KOPT-K1 (cell line): ENCODE data around the gene PBXIP1.
"Not testable (repeated sequence)": the region's sequence is repeated elsewhere in the genome, so short reads cannot be mapped to it uniquely, and the experiment has no call there.

Source experiments
- H3K27ac ChIP-seq: fragments of 200-600 bp; sonication (generic); 2 replicates; pipeline ENCODE4 v1.5.1; 2016; ENCODE audit warnings: antibody characterized with exemption, mild to moderate bottlenecking, low read depth, low read length; ENCODE audit not compliant: poor library complexity, severe bottlenecking
- H3K36me3 ChIP-seq: fragments of 200-600 bp; sonication (generic); 2 replicates; pipeline ENCODE4 v1.5.1; 2017; ENCODE audit warnings: antibody characterized with exemption, mild to moderate bottlenecking, low read length, moderate library complexity; ENCODE audit not compliant: insufficient read depth
- H3K9me3 ChIP-seq: fragments of 200-600 bp; sonication (generic); 2 replicates; pipeline ENCODE4 v1.5.1; 2017; ENCODE audit warnings: antibody characterized with exemption, low read length, mild to moderate bottlenecking; ENCODE audit not compliant: insufficient read depth, poor library complexity, severe bottlenecking

The PBXIP1 gene

DNA sequence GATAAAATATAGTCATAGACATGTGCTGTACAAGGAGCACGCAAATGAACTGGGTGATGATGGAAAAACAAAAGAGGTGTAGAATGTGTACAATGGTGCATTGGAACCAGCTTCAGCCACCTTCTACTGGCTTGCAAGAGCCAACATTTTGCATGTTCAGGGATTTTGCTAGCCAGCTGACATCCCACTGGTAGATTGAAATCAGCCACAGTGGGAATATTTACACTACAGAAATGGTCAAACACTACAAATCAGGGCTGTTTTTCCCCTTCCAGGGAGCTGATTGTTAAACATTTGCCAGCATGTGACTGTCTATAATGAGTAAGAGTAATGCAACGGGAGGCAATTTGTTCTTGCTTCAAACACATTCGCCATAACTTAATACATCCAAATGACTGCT lies 42.6 kb downstream of the PBXIP1 start:
- Histone ChIP-seq H3K36me3 (no peaks in the 10 kb centered on the region), H3K27ac (no peak overlapping the region), H3K9me3 (peaks cover 7% of the 10 kb centered on the region)

DNA sequence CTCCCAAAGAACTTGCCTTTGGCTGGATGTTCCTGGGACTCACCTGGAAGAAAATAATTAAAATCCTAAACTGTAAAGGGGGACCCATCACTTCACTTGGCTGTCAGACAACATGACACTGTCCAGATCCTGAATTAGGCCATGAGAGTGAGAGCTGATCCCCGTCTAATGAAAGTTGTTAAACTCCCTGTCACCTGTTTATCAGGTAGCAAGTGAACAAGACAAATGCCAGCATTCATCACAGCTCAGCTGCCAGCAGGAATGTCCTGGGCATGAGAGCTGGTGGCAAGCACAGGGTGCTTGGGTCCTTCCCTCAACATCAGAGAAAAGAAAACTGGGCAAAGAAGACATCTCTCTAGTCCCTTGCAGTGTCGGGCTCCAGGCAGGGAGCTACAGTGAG lies 43.1 kb downstream of the PBXIP1 start:
- Histone ChIP-seq H3K9me3 (peaks cover 7% of the 10 kb centered on the region), H3K36me3 (no peaks in the 10 kb centered on the region), H3K27ac (no peak overlapping the region)

DNA sequence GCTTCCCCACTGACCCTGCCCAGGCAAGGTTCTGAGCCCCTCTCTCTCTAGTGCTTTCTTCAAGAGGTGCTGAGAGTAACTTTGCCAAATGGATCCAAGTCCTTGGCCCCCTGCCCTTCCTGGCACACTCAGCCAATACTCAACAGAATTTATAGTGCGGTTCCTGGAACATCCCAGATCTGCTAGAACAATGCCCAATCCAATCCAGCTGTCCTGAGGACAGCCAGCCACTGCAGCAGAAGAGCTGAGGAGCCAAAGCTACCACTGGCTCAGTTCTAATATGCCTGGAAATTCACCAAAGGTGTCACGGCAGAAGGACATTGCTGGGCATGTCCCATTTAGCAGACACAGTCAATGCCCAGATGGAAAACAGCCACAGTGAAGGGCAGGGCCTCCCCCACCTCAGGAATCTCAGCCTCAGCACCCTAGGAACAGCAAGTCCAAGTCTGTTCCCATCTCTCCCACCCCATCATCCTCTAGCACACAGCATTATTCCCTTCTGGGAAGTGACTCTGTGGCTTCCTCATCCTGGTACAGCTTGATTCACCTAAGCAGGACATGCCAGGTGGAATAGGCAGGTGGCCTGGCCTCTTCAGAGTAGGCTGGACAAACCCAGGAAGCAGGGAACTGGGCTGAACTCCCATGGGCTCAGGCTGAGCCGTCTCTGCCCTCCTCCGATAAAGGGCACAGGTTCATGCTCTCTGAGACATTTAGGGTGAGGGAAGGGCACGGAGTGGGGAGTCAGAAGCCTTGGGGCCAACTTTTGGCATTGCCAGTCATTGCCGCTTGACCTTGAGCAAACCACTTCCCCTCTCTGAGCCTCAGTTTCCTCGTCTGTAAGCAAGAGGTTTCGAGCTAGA lies 44.0 kb downstream of the PBXIP1 start:
- Histone ChIP-seq H3K9me3 (peaks cover 7% of the 10 kb centered on the region), H3K36me3 (no peaks in the 10 kb centered on the region), H3K27ac (no peak overlapping the region)

DNA sequence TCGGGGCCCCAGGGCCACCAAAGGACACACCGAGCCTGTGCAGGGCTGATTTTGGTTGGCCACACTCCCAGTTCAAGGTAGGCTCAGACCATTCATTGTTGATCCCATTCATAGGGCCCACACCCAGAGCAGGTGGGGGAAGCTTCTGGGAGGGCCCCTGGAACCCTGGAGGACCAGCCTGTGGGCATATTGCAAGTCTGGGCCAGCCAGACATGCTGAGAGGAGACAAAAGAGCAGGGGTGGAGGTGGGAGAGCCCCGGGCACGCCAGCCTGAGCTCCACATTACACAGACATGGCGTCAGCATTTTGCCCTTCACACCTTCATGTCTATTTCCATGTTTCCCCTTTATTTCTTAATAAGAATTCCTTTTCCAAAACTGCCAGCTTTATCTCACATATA lies 45.0 kb downstream of the PBXIP1 start:
- no peaks in the 10 kb centered on the region for H3K36me3 ChIP-seq
- peaks cover 7% of the 10 kb centered on the region for H3K9me3 ChIP-seq
- H3K27ac ChIP-seq, result no peak overlapping the region

DNA sequence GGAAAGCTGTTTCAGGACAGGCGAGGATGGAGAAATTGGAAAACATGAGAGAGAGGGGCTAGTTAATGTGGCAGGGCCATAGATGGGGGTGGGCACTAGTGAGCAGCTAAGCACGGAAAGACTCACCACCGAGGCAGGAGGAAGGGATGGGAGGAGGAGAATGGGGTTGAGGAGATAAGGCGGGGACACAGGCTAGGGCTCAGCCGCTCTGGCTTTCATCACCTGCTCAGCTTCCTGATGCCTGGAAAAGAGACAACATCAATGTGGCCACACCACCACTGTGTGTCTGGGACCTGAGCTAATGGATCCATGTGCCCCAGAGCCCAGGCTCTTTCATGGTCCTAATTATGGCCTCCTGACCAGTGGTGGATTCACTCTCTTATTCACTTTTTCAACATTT lies 47.0 kb downstream of the PBXIP1 start:
- Histone ChIP-seq H3K27ac (no peak overlapping the region), H3K9me3 (peaks cover 7% of the 10 kb centered on the region), H3K36me3 (no peaks in the 10 kb centered on the region)

DNA sequence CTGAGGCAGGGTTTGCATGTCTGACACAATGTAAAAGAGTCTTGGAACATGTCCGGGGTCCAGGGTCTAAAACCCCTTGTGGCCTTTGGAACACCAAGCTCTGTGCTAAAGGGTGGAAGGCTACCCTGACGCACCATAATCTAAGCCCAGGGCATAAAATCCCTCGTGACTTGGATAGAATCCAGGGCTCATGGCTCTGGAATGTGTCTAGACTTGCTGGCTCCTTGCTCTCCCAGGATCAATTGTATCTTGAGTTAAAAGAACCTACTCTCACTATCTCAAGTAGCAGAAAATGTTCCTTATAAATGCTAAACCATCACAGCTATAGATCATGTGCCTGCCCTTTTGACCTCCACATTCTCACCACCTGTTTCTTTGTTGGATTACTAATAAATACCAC lies 47.8 kb downstream of the PBXIP1 start:
- H3K36me3 ChIP-seq, H3K27ac ChIP-seq, H3K9me3 ChIP-seq: not testable (repeated sequence)

DNA sequence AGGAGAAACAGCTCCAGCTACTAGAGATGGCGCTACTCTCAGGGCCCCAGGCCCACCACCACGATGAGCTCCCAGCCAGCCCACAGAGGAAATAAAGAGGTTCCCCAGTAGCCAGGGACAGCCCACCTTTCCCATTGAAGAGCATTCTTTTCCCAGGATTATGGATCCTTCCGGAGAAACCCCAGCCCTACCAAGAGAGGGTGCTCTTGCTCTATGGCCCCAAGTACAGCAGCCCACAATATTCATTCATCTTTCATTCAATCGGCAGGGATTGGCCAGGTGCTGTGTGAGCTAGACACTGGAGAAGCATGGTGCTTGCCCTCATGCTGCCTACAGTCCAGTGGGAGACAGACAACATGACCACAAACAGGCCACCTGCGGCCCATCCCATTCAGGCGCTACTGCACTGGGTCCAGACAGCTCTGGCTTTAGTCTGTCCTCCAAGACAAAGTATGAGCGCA lies 49.2 kb downstream of the PBXIP1 start:
- no peak overlapping the region for H3K27ac ChIP-seq

DNA sequence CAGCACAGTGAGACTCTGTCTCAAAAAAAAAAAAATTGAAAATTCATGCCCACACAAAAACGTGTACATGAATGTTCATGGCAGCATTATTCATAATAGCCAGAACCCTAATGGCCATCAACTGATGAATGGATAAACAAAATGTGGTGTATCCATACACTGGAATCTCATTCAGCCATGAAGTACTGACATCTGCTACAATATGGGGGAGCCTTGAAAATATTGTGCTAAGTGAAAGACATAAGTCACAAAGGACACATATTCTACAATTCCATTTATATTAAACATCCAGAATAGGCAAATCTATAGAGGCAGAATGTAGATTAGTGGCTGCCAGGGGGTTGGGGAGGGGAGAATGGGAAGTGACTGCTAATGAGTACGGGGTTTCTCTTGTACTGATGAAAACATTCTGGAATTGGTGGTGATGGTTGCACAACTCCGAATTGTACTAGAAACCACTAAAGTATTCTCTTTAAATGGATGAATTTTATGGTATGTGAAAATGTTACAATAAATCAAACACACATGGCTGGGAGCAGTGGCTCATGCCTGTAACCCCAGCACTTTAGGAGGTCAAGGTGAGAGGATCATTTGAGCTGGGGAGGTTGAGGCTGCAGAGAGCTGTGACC lies 52.8 kb downstream of the PBXIP1 start:
- no peaks in the 10 kb centered on the region for H3K9me3 ChIP-seq
- H3K36me3 ChIP-seq, result no peaks in the 10 kb centered on the region
- no peak overlapping the region for H3K27ac ChIP-seq

More for the DNA sequence above, 49.2 kb downstream of the PBXIP1 start:
- no peaks in the 10 kb centered on the region for H3K36me3 ChIP-seq
- peaks cover 7% of the 10 kb centered on the region for H3K9me3 ChIP-seq

DNA sequence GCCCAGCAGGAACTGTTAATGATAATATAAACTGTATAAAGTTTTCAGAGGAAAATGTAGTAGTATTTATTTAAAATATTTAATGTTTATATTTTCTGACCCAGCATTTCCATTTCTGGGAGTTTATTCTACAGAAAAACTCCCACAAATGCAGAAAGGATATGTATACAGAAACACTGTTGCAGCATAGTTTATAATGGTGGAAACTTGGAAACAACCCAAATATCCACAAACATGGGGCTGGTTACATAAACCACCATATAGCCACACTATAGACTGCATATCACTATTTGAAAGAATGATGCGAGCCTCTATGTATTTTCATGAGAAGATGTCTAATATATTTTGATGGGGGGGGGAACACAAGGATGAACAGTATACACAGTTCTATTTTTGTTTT lies 54.3 kb downstream of the PBXIP1 start:
- no peaks in the 10 kb centered on the region for H3K9me3 ChIP-seq
- H3K27ac ChIP-seq, result no peak overlapping the region

DNA sequence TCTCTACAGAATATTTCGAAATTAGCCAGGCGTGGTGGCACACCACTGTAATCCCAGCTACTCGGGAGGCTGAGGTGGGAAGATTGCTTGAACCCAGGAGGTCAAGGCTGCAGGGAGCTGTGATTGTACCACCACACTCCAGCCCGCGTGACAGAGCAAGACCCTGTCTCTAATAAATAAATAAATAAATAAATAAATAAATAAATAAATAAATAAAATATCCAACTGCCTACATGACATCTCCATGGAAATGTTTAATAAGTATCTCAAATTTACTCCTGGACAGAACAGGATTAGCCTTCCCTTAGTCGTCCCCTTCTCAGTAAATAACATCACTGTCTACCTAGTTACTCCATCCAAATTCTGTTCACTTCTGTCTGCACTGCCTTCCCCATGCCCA lies 56.9 kb downstream of the PBXIP1 start:
- Histone ChIP-seq H3K9me3 (no peaks in the 10 kb centered on the region), H3K36me3 (no peaks in the 10 kb centered on the region), H3K27ac (no peak overlapping the region)

More for the DNA sequence above, 54.3 kb downstream of the PBXIP1 start:
- no peaks in the 10 kb centered on the region for H3K36me3 ChIP-seq

DNA sequence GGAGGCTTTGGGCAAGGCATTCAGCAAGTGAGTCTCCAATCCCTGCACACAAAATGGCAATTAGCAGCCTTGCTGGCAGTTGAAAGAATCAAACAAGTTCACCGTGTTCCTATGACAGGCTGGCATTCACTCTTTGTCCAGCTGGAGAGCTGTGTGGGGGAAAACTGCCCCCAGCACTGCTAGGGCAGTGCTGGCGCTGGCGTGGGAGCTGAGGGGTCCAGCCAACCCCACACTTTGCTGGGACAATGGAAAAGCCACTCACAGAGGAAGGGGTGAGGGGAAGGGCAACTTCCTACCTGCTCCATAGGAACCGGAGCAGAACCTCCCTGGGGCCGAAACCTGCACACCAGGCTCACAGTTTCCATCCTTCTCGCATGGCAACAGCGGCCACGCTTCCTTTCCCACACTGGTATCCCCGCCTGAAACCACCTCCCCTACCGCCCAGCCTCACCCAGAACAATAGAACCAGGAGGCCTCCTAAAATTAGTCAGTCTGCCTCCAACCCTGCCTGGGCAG lies 59.1 kb downstream of the PBXIP1 start:
- H3K36me3 ChIP-seq, result no peaks in the 10 kb centered on the region
- no peak overlapping the region for H3K27ac ChIP-seq
- no peaks in the 10 kb centered on the region for H3K9me3 ChIP-seq

DNA sequence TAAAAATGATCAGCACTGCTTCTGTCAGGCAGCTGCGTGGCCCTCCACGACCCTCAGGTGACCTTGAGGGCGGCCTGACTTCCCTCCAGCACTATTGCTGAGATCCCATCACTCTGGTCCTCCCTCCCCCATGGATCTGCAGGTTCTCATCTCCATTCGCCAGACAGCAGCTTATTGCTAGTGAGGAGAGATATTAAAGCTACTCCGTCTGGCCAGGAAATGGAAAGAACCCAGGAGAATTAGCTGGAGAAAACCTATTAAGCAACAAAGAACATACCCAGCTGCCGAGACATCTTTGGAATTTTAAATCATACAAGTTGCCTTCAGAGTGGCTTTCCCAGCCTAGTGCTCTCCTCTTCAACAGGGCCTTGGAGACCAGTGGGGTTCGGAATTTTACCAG lies 60.1 kb downstream of the PBXIP1 start:
- Histone ChIP-seq H3K9me3 (no peaks in the 10 kb centered on the region), H3K27ac (no peak overlapping the region), H3K36me3 (no peaks in the 10 kb centered on the region)
